GM18858 (cell line): ENCODE measurements around the gene RPS6KA1.

Source experiments
- ATAC-seq: cut with Tn5 transposase; IDR thresholded peaks from one replicate; pipeline ENCODE4 v1.9.1; 2021; ENCODE audit not compliant: unreplicated experiment

RPS6KA1 gene

DNA sequence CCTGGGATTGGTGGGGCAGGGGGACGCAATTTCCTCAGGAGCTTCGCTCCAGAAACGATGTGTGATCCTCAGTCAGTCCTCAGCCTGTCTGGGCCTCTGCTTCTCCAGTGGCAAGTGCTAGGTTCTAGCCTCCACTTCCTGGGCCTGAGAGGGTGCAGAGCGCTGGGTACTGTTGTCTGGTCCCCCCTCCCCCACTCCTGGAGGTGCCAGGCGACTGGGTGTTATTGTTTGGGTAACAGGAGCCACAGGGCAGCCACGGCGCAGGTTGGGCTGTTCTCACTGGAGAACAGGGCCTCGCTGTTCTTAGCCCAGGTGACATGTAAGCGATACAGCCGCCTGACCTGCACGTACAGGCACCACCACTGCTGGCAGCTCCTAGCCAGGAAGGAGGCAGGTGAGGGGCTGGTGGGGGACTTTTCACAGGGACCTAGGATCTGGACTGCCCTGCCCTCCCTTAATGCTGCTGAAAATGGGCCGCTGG, 2.1 kb downstream of the RPS6KA1 start:
- no peak for ATAC-seq

DNA sequence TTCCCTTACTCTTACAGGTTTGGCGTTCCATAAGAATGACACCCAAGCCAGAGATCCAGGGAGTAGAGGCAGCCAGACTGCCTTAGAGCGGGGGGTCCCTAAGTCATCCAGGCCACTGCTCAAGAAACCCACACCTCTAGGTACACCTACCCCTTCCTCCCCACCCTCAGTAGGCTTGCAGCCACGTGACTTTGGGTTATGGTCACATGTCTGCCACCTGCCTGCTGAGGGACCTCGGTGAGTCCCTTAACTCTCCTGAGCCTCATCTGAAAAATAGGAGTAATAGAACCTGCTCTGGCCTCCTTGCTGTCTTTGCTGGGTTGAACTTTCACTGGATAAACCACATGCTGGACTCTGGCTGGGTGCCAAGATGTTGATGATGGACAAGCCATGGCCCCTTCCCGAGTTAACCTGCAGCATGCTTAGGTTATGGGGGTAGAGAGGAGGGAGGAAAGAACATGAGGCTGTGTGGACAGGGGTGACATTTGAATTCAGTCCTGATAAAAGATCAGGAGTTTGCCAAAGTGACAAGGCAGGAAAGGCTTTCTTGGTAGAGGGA, 4.5 kb downstream of the RPS6KA1 start:
- no peak for ATAC-seq

DNA sequence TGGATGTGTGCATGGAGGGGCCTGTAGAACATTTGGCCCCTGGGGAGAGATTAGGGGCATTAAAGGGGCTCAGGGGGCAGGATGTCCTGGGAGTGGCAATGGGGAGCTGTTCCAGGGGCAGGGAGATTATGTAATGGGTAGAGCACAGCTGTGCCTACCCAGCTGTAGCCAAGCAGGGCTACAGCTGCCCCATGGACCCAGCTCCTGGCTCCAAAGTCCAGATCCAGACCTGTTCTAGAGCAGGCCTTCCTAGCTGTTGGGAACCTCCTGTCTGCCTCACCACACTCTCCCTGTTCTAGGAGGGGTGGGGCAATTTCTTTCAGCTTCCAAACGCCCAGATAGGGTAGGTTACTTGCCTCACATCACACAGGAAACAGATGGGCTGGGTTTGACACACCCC, 5.6 kb downstream of the RPS6KA1 start:
- ATAC-seq, result no peak

DNA sequence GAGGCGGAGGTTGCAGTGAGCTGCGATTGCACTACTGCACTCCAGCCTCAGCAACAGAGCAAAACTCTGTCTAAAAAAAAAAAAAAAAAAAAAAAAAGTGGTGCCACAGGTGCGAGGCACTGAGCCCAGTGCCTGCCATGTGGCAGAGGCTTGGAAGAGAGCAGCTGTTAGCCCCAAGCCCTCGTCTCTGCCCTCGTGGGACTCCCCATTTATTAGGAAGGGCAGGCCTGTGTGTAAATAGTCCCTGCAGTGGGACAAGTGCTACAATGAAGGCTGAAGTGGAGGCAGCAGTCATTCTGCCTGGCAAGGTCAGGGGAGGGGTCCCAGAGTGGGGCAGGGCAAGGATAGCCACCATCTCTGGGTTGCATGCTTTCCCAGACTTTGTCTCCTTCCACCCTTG, 6.5 kb downstream of the RPS6KA1 start:
- ATAC-seq, result no peak

DNA sequence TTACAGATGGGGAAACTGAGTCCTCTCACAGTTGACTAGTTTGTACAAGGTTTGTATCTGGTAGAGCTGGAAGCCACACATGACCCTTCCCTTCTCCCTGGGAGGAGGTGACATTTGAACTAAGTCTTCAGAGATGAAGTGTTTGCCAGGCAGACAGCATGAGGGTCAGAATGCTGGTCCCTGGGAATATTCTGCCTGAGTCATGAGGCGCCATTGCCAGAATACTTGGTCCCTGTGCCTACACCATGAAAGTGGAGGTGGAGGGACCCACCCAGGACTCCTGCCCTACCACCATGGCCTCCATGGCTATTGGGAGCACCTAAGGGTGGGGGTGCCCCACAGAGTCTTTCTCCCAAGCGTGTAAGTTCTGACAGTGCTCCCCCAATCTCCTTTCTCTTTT, 7.0 kb downstream of the RPS6KA1 start:
- no peak for ATAC-seq

DNA sequence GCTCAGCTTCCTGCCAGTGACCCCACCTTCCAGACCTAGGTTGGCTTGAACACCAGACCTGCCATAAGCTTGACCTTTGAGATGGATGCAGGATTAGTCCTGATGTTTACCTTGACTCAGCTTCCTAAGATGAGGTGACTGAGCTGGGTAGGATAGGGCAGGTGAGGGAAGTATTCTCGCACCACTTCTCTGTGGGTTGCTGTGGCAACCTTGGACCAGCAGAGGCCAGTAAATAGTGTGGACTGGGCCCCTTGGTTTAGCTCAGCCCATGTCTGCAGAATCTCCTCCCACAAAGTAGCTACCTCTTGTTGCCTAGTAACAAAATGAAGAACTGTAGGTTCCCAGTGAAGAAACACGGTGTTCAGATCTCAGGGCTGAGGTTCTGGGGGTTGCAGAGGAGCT, 8.4 kb downstream of the RPS6KA1 start:
- ATAC-seq, result no peak

DNA sequence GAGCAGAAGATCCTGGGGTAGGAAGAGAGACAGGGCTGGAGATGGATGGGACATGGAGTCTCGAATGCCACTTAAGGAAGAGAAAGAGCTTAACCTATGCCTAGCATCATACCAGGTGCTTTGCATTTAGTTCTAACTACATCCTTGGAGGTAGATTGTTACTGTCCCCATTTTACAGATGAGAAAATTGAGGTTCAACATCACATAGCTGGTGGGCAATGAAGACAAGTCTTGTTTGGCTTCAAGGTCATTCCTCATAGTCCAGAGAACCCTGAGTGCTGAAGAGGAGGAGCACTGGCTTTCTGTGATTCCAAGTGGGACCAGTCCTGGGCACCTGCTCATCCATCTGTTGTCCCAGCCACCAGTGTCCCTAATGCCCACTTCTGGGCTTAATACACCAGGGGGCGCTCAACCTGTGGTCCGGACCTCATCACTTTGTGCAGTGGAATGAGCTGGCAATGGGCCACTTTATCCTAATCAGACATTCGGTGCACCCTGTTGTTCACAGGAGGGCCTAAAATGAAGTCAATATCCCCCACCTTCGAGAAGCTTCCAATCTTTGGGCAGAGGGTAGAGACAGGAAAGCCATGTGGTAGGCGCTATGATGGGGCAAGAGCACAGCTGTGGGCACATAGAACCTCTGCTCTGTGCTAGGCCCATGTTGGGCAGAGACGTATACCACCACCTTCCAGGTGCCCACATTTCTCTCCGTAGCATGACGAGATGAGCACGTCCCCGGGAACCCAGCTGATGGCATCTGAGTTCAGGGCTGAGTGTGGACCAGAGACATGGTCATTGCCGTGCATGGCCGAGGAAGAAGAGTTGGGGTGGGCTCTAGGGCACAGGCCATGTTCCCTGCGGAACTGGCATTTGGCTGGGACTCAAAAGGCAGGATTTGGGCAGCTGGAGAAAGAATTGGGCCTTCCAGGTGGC, 9.2 kb downstream of the RPS6KA1 start:
- no peak for ATAC-seq

DNA sequence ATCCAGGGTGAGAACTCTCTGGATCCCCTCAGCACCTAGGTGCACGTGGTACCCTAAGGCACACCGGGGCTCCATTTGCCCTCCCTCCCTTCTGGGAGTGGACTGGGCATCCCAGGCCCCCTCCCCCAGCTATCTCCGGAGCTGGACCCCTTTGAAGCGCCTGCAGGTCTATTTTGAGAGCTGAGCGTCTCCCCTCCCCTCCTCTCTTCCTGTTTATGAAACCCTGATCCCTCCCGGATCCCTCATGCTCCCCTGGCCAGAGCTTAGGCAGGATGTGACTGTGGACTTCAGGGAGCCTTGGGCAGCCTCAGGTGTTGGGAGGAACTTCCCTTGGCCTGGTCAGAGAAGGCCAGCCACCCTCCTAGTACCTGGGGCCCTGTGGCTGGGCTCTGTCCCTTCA, 10.2 kb downstream of the RPS6KA1 start:
- no peak for ATAC-seq

DNA sequence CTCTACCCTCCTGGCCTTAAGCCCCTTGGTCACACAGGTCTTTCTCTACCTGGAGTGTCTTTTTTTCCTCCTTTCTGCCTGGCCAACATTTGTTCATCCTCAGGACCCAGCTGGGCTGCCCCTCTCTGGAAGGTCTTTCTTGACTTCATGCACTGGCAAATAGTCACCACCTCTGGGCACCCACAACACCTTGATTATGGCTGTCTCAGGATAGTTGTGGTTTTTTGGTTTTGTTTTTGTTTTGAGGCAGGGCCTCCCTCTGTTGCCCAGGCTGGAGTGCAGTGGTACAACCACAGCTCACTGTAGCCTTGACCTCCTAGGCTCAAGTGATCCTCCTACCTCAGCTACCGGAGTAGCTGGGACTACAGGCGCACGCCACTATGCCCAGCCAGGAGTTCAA, 10.8 kb downstream of the RPS6KA1 start:
- ATAC-seq, result no peak

DNA sequence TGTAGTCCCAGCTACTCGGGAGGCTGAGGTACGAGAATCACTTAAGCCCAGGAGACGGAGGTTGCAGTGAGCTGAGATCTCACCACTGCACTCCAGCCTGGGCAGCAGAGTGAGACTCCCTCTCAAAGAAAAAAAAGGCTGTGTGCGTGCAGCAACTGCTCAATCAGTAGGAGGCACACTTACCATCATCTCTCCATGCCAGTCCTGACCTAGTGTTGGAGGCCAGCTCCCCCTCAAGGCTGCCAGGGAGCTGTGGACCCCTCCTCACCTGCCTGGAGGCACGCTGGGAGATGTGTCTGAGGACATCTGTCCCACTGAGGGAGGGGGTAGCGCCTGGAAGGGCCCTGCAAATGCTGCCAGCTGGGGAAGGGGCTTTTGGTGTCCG, 11.9 kb downstream of the RPS6KA1 start:
- no peak for ATAC-seq

DNA sequence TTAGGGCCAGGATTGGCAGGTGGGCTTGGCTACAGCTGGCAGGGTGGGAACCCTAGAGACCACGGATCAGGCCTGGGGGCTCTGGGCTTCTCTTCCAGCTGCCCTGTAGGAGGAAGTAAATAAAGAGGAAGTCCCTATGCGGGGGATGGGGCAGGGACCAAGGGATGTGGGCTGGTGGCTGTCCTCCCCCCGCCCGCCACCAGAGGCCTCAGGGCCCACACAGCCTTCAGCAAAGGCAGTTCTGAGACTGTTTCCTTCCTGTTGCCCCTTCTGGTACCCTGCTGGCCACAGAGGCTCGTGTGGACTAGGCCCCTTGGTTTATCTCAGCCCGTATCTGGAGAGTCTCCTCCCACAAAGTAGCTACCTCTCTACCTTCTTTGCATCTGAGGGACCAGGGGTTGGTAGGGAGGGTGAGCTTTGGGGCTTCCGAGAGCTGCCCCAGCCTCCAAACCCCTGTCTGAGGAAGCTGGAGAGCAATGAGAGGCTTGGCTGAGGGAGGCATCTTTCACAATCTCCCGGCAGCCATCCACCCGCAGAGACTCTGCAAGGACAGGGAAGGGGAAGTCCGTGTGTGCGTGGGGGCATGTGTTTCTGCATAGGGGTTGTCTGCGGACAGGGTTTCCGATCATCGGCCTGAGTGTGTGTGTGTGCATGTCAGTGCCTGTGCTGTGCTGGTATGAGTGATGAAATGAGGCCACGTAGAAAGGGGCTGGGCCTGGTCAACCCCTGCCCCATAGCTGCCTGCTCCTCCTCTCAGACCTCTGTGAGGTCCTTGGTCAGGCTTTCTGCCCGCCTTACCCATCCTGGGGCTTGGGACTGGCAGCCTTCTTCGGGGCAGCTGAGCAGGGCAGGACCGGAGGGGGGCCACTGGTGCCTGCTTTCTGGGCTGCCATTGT, 12.5 kb downstream of the RPS6KA1 start:
- ATAC-seq, result peak; percentile 42

DNA sequence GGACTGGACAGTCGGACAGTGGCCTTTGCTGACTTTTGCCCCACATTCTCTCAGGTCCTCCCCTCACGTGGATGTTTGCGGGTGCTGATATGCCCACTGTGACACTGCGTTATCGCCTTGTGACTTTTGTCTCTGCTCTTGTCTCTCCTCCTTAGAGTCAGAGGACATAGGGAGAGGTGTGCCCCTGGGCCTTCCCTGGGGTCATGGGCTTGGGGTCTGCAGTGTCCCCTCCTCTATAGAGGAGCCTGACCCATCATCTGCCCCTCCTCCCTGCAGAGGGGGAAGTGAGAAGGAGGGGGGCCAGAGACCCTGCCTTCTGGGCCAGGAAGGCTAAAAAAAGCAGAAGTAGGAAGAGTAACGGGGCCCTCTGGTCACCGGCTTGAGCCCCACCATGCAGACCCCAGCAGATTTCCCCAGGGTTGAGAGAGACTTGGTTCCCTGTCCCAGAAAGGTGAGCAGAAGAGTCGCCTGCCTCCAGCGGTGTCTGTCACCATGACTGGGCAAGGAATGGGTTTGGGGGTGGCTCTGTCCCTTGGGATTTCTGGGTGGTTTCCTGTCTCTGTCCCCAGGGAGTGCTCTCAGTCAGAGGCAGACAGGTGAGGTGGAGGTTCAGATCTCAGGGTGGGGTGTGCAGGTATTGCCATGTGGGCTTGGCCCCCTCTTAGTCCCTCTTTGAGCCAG, 13.3 kb downstream of the RPS6KA1 start:
- no peak for ATAC-seq

DNA sequence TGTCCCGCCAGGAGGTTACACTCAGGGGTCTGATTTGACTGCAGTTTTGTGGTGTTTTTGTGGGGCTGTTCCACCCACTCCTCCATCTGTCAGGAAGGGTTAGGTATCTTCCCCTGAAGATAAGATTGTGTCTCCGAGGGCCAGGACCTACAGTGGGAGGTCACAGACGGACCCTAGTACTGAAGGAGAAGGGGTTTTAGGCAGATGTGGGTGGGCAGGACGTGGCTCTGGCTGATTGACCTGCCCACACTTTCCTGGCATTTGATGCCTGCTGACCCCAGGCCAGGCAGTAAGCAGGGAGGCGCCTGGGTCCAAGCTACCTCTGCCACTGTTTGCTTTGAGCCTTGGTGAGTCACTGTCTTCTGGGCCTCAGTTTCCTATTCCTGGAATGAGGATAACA, 13.9 kb downstream of the RPS6KA1 start:
- ATAC-seq, result no peak

DNA sequence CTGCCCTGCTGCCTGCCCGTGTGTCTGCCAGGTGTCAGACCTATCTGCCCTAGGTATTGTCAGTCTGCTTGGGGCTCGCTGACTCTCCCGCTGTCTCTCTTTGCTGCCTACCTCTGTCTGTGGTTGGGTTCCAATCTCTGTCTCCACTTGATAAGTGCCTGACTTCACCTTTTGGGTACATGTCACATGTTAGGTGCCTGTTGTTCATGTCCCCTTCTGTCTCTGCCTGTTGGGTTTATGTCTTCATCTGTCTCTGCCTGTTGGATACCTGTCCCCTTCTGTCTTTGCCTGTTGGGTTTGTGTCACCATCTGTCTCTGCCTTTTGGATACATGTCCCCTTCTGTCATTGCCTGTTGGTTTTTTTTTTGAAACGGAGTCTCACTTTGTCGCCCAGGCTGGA, 14.6 kb downstream of the RPS6KA1 start:
- ATAC-seq, result no peak

DNA sequence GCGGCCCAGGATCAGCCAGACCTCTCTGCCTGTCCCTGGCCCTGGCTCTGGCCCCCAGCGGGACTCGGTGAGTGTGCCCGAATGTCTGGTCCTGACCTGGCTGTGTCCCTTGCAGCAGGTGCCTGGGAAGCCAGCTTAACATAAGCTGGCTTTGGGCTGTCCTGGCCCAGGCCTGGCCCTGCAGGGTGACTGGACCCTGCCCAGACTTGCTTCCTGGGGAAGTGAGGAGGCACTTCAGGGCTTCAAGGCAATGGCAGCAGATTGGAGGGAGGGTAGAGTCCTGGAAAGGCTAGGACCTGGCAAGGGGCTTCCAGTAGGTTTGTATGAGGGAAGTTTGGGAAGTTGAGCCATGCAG, 16.4 kb downstream of the RPS6KA1 start:
- ATAC-seq, result no peak

DNA sequence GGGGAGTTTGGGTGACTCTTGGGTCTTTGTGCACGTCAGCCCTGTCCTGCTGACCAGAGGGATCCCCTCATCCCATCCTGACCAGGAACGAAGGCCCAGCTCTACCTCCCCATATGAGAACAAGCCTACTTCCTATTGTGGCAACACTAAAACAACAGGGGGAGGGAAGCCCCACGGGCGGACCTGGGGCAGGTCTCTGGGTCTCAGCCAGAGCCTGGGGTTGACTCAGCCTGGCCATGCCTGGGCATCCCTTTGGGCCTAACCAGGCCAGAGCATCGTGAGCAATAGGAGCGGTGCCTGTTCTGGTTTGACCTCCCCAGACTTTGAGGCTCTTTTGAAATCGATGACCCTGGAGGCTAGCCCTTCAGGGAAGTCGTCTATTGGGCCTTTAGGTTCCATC, 16.8 kb downstream of the RPS6KA1 start:
- ATAC-seq, result no peak

DNA sequence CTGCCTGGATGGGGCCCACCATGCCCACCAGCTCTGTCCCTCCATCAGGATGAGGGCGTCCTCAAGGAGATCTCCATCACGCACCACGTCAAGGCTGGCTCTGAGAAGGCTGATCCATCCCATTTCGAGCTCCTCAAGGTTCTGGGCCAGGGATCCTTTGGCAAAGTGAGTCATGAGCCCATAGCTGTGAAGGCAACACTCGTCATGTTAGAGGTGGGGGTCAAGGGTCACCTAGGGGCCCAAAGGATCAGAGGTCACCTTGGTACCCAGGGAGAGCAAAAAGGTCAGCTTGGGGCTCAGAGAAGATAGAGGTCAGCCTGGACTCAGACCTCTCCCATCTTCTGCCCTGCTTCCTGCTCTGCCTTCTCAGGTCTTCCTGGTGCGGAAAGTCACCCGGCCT, 17.3 kb downstream of the RPS6KA1 start:
- no peak for ATAC-seq

DNA sequence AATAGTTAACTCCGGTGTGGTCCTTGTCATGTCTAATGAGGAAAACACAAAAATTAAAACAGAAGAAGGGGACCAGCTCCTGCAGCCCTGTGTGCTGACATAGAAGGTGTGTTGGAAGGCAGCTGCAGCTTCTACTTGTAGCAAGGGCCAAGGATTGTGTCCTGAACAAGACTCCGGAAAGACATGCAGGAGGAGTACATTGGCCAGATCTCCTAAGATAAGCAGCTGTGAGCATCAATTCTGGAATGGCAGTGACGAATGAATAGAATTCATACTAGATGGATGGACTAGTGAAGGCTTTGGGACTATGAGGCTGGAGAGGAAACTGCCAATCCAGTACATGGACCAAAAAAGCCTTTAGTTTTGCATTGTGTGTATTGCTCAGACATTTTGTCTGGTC, 19.3 kb downstream of the RPS6KA1 start:
- no peak for ATAC-seq

DNA sequence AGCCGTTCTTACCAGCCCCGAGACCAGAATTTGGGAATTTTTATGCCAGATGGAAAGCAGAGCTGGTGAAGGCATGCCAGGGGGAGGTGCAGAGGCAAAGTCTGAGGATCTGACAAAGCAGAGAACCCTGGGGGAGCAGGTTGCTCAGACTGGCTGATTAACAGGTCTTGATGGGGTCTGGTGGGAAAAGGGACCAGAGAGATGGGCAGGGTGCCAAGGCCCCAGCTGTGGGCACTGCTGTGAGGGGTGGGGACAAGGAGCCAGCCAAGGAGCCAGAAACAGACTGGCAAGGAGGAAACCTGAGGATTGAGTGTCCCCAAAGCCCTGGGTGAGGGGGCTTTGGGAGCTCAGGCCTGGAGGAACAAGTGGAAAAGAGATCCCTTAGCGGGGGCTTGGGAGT, 21.4 kb downstream of the RPS6KA1 start:
- no peak for ATAC-seq

DNA sequence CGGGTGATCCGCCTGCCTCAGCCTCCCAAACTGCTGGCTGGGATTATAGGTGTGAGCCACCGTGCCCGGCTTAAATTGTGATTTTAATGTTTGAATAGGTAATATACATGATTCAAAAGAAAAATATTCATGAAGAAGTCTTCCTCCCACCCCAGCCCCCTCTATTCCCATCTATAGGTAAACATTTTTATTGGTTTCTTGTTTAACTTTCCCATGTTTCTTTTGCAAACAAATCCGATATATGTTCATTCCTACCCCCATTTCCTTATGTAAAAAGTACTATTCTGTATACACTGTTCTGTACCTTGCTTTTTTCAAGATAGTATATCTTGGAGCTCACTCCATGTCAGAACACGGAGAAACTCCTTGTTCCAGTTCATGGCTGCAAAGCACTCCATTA, 23.2 kb downstream of the RPS6KA1 start:
- no peak for ATAC-seq
